Spleen (tissue), 11 donors: ENCODE results near the gene LRSAM1. TPM values are rescaled to one million over a fixed set of nuclear protein-coding genes. Genes with fewer than 3 reads are reported as not detected.

Source experiments
- DNase-seq: peaks from one replicate; pipeline ENCODE4 v3.0.0-alpha.2; 2020
- H3K27ac ChIP-seq, 8 donors: fragments of 200-600 bp; sonication (generic) in 7 of 8; 1 replicate in 4 of 8; 2 replicates in 4 of 8; pipeline versions ENCODE4 v1.5.0 to v1.8.0; 2016 to 2021; ENCODE audit warnings: inconsistent platforms in 4 of 8, mild to moderate bottlenecking in 4 of 8, moderate library complexity in 1 of 8
- H3K27me3 ChIP-seq, 7 donors: fragments of 200-600 bp; sonication (generic) in 6 of 7; replicated peaks in 1 of 7; 1 replicate in 4 of 7; 2 replicates in 3 of 7; pipeline versions ENCODE4 v1.5.0 to v1.8.0; 2016 to 2021; ENCODE audit warnings: inconsistent platforms in 3 of 7, mild to moderate bottlenecking in 1 of 7
- H3K36me3 ChIP-seq, 6 donors: fragments of 200-600 bp; sonication (generic) in 5 of 6; 1 replicate in 4 of 6; 2 replicates in 2 of 6; pipeline versions ENCODE4 v1.5.0 to v1.8.0; 2016 to 2021; ENCODE audit warnings: inconsistent platforms in 2 of 6
- H3K4me1 ChIP-seq, 6 donors: fragments of 200-600 bp; sonication (generic) in 5 of 6; 1 replicate in 3 of 6; 2 replicates in 3 of 6; pipeline versions ENCODE4 v1.5.0 to v1.8.0; 2016 to 2021; ENCODE audit warnings: inconsistent platforms in 3 of 6
- H3K4me3 ChIP-seq, 8 donors: fragments of 200-600 bp; sonication (generic) in 7 of 8; 1 replicate in 4 of 8; 2 replicates in 4 of 8; pipeline versions ENCODE4 v1.5.0 to v1.8.0; 2016 to 2021; ENCODE audit warnings: inconsistent platforms in 4 of 8, mild to moderate bottlenecking in 4 of 8, moderate library complexity in 2 of 8
- H3K9me3 ChIP-seq, 8 donors: fragments of 200-600 bp; sonication (generic) in 7 of 8; 1 replicate in 4 of 8; 2 replicates in 4 of 8; pipeline versions ENCODE4 v1.5.0 to v1.8.0; 2016 to 2021; ENCODE audit warnings: inconsistent platforms in 4 of 8
- POLR2A ChIP-seq, 3 donors: fragments of 450-650 bp; IDR thresholded peaks; one replicate each; pipeline ENCODE4 v1.5.1; 2017; ENCODE audit warnings: antibody characterized with exemption in 3 of 3, mild to moderate bottlenecking in 1 of 3
- POLR2AphosphoS5 ChIP-seq, 3 donors: sonication (generic); formaldehyde crosslinking; IDR thresholded peaks; one replicate each; pipeline ENCODE4 v1.5.1; 2017; ENCODE audit warnings: antibody characterized with exemption in 3 of 3
- WGBS, 5 donors: extraction: QIAGEN DNeasy Blood & Tissue Kit in 3 of 5; methylation state at CpG; one replicate each; pipeline versions ENCODE4 v1.1.5 to v1.1.7; 2013 to 2018; 5-methylcytosine and 5-hydroxymethylcytosine counted together
- intact Hi-C: fragments of 100-400 bp; cut with DNase I; formaldehyde crosslinking; loops from one replicate; pipeline ENCODE4 v1.15.0; 2023; ENCODE audit warnings: low total_unique reads
- polyA plus RNA-seq, 3 donors: library from polyadenylated mRNA; stranded (reverse); fragments of 200-250 nt; gene quantifications; one replicate each; pipeline ENCODE4 v1.2.1, GENCODE V29; 2013
- total RNA-seq, 7 donors: library from RNA; depleted of rRNA in 3 of 7; stranded (reverse); fragments of >200 nt in 3 of 7; fragmentation: NEBNext Ultra II Directional in 4 of 7; extraction: Animal tissue kit (Norgen Biotek cat#: 25700) in 4 of 7; gene quantifications; one replicate each; pipeline versions ENCODE4 v1.1.0 to v1.2.1, GENCODE V29; 2016 to 2021
- TF ChIP-seq, protein P1 (sequence below), 11 experiments: fragments of 200-600 bp in 7 of 11; fragments of 450-650 bp in 4 of 11; sonication (generic) in 4 of 11; IDR thresholded peaks in 8 of 11; conservative IDR thresholded peaks in 3 of 11; 1 replicate in 7 of 11; 2 replicates in 4 of 11; pipeline versions ENCODE4 v1.4.0 to v1.8.0; 2016 to 2021; ENCODE audit warnings: antibody characterized with exemption in 11 of 11, inconsistent platforms in 4 of 11, mild to moderate bottlenecking in 1 of 11
- donor health status: healthy with polysubstance abuse.
- donor health status: DM: no; HTN: no; CAD: no; lungs with moderate emphysema.
- donor health status: DM: no; HTN: no; CAD: no.
- donor health status: Bipolar disorder and iron deficiency.
- donor health status: healthy.
- donor health status: DM: no; HTN: no; CAD: no.
- donor health status: DM: yes; HTN: yes; CAD: no.

Gene LRSAM1
- total and polyA plus RNA-seq, 10 donors: 13.5 to 32.1 (median 25.1) TPM

DNA sequence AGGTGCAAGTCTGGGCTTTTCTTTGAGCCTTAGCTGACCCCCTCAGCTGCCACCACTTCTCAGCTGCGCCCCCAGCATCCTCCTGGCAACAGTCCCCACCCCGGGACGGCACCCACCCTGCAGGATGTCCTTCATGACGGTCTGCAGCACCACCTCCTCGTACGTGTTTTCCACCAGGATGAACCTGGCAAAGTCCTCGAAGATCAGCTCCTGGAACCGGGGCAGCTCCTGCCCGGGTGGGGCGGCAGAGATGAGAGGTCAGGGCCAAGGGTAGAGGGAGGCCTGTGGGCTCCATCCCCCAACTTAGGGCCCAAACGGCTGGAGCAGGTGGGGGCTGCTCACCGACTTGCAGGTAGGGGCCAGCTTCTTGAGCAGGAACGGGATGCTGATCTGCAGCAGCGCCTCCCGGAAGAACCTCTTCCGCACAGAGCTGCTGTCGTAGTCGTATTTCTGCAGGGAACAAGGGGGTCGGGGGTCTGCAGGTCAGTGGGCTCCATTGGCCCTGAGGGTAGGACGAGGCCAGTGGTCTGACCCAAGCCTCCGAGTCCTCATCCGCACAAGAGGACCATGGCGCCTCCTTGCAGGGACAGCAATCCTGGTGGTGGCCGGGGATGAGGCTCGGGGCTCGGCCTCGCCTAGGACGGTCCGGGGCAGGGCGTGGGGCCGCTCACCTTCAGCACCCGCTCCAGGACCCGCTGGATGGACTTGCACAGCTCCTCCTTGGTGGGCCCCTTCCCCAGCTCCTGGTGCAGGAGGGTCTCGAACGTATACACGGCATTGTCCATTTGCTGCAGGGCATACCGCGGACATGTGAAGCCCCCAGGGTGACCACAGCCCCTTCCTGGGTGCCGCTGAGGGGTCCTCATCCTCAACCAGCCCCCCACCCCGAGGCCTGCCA is 56.7 kb downstream of the LRSAM1 start:
- H3K9me3 ChIP-seq: no peaks in the 10 kb centered on the region
- intact Hi-C loops: loop anchor here (10.0 kb wide), 1 partner anchor 217 kb away; no protein-coding TSS in a partner anchor
- H3K36me3 ChIP-seq: peaks cover 0 to 65% (median 26%) of the 10 kb centered on the region in 6 donors
- TF ChIP-seq POLR2AphosphoS5 (IDR thresholded peaks at IDR 0.05): no peak
- TF ChIP-seq, protein P1, sequence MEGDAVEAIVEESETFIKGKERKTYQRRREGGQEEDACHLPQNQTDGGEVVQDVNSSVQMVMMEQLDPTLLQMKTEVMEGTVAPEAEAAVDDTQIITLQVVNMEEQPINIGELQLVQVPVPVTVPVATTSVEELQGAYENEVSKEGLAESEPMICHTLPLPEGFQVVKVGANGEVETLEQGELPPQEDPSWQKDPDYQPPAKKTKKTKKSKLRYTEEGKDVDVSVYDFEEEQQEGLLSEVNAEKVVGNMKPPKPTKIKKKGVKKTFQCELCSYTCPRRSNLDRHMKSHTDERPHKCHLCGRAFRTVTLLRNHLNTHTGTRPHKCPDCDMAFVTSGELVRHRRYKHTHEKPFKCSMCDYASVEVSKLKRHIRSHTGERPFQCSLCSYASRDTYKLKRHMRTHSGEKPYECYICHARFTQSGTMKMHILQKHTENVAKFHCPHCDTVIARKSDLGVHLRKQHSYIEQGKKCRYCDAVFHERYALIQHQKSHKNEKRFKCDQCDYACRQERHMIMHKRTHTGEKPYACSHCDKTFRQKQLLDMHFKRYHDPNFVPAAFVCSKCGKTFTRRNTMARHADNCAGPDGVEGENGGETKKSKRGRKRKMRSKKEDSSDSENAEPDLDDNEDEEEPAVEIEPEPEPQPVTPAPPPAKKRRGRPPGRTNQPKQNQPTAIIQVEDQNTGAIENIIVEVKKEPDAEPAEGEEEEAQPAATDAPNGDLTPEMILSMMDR (IDR thresholded peaks at IDR 0.05 in 8 of 11, conservative IDR thresholded peaks at IDR 0.05 in 3 of 11): no peak
- TF ChIP-seq POLR2A (IDR thresholded peaks at IDR 0.05): no peak
- DNase-seq: no peak
- no peaks in the 10 kb centered on the region for H3K27me3 ChIP-seq
- 87 to 93% (median 90%) methylated on average over 26 to 40 of the region's 40 CpGs for WGBS, 5 donors
- H3K4me3 ChIP-seq: no peak overlapping the region
- peaks cover 0 to 27% (median 10%) of the 10 kb centered on the region in 6 donors for H3K4me1 ChIP-seq
- no peak overlapping the region for H3K27ac ChIP-seq

- Histone ChIP-seq H3K27me3 (no peaks in the 10 kb centered on the region), H3K4me1 (peaks cover 0 to 26% (median 8%) of the 10 kb centered on the region in 6 donors), H3K36me3 (peaks cover 3 to 65% (median 22%) of the 10 kb centered on the region in 6 donors), H3K9me3 (no peaks in the 10 kb centered on the region), H3K4me3 (no peak overlapping the region), H3K27ac (peak overlapping the region in 1 of 8 donors; percentile 63)
- intact Hi-C loops: loop anchor here (10.0 kb wide), 1 partner anchor 216 kb away; no protein-coding TSS in a partner anchor
- TF ChIP-seq POLR2AphosphoS5 (IDR thresholded peaks at IDR 0.05): peak in 1 of 3 donors; percentile 37
- TF ChIP-seq POLR2A (IDR thresholded peaks at IDR 0.05): no peak
- DNase-seq: no peak
- WGBS, 5 donors: 82 to 92% (median 90%) methylated on average over 7 to 19 of the region's 19 CpGs
These were observed 57.6 kb downstream of the LRSAM1 start for GRCh38 chr9:127508901-127509260.

DNA sequence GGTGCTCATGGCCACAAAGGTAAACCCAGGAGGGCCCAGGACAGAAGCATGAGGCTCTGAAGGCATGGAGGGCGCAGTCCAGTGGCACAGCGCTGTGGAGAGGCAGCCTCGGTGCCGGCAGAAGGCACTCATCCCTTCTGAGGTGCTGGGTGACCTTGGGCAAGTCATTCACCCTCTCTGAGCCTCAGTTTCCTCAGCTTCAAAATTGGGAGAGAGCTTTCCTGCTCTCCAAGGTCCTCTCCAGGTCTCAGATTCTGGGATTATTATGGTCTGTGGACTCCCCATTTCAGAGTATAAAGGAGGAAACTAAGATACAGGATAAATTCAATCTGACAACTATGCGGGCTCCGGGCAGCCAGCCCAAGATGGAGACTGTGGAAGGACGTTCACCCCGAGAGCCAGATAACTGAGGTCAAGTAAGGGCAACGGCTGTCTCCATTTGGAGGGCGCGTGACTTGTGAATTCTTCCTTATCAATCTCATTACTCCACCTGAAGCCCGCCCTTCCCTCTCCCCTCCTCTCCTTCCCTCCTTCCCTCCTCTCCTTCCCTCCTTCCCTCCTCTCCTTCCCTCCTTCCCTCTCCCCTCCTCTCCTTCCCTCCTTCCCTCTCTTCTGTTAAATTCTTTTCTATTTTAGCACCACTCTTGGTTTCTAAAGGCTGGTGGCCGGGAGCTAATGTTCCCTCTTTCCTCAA is 58.1 kb downstream of the LRSAM1 start:
- Histone ChIP-seq H3K36me3 (peaks cover 3 to 66% (median 22%) of the 10 kb centered on the region in 6 donors), H3K27me3 (no peaks in the 10 kb centered on the region), H3K27ac (peak overlapping the region in 6 of 8 donors; percentile 20 to 63 (median 48)), H3K4me1 (peaks cover 0 to 22% (median 7%) of the 10 kb centered on the region in 6 donors), H3K4me3 (no peak overlapping the region), H3K9me3 (no peaks in the 10 kb centered on the region)
- WGBS, 5 donors: 76 to 84% (median 80%) methylated on average over 12 to 13 of the region's 13 CpGs
- no peak for TF ChIP-seq POLR2A (IDR thresholded peaks at IDR 0.05)
- no peak for TF ChIP-seq POLR2AphosphoS5 (IDR thresholded peaks at IDR 0.05)
- TF ChIP-seq, protein P1 (IDR thresholded peaks at IDR 0.05 in 8 of 11, conservative IDR thresholded peaks at IDR 0.05 in 3 of 11): no peak
- no peak for DNase-seq
- intact Hi-C loops: loop anchor here (10.0 kb wide), 1 partner anchor 215 kb away; no protein-coding TSS in a partner anchor

- 66 to 82% (median 70%) methylated on average over 10 to 15 of the region's 15 CpGs for WGBS, 5 donors
- peak overlapping the region in 6 of 8 donors; percentile 20 to 63 (median 48) for H3K27ac ChIP-seq
- no peak overlapping the region for H3K4me3 ChIP-seq
- no peak for TF ChIP-seq POLR2A (IDR thresholded peaks at IDR 0.05)
- no peak for TF ChIP-seq POLR2AphosphoS5 (IDR thresholded peaks at IDR 0.05)
- TF ChIP-seq, protein P1 (IDR thresholded peaks at IDR 0.05 in 8 of 11, conservative IDR thresholded peaks at IDR 0.05 in 3 of 11): no peak
- no peaks in the 10 kb centered on the region for H3K9me3 ChIP-seq
- H3K4me1 ChIP-seq: peaks cover 0 to 22% (median 7%) of the 10 kb centered on the region in 6 donors
- intact Hi-C loops: loop anchor here (10.0 kb wide), 1 partner anchor 215 kb away; no protein-coding TSS in a partner anchor
- no peaks in the 10 kb centered on the region for H3K27me3 ChIP-seq
- DNase-seq: no peak
- H3K36me3 ChIP-seq: peaks cover 3 to 66% (median 22%) of the 10 kb centered on the region in 6 donors
These were observed 58.6 kb downstream of the LRSAM1 start for GRCh38 chr9:127509955-127510299.
